Activated CD8-positive, alpha-beta memory T cell treated with anti-CD3 and anti-CD28 coated beads, Interleukin-2, amount 50 U/mL, for 4 hours (primary cell): ENCODE results near the gene TNS1.
"Not testable (repeated sequence)": the region's sequence is repeated elsewhere in the genome, so short reads cannot be mapped to it uniquely, and the experiment has no call there.

ENCODE experiments used
- DNase-seq: peaks from one replicate; pipeline ENCODE4 v3.0.0-alpha.2; 2020

The TNS1 gene

DNA sequence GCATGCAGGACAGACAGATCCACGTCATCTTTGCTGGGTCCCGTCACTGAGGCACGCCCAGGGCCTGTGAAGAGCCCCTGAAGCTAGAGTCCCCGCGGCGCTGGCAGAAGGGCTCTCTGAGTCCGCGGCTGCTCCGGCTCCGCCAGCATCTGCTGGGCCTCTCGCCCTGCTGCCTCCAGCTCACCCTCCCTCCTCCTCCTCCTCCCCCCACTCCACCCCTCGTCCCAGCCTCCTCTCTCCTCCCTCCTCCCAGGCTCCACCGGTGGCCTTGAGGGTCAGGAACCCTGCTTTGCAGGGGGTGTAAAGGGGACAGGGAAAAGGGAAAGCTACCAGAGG is at the start of gene TNS1:
TSS of gene TNS1 (minus strand) at position 151 of the 336 bp plus-strand sequence. CDS start at position 28, 123 bp downstream.
- DNase-seq: no peak

GRCh38 chr2:218051903-218052302 is 49.1 kb upstream of the TNS1 start:
- DNase-seq: no peak

- no peak for DNase-seq
Measured at GRCh38 chr2:218047536-218048225, 44.9 kb upstream of the TNS1 start.

GRCh38 chr2:218046238-218046637 is 43.4 kb upstream of the TNS1 start:
- DNase-seq: no peak

DNA sequence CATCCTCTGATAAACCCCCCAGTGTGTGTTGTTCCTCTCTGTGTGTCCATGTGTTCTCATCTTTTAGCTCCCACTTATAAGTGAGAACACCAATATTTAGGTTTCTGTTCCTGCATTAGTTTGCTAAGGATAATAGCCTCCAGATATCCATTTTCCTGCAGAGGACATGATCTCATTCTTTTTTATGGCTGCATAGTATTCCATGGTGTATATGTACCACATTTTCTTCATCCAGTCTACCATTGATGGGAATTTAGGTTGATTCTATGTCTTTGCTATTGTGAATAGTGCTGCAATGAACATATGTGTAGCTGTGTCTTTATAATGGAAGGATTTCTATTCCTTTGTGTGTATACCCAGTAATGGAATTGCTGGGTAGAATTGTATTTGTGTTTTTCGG is 41.8 kb upstream of the TNS1 start:
- DNase-seq: not testable (repeated sequence)

GRCh38 chr2:218043701-218044109 is 40.9 kb upstream of the TNS1 start:
- no peak for DNase-seq

GRCh38 chr2:218043100-218043499 is 40.3 kb upstream of the TNS1 start:
- DNase-seq: no peak

DNA sequence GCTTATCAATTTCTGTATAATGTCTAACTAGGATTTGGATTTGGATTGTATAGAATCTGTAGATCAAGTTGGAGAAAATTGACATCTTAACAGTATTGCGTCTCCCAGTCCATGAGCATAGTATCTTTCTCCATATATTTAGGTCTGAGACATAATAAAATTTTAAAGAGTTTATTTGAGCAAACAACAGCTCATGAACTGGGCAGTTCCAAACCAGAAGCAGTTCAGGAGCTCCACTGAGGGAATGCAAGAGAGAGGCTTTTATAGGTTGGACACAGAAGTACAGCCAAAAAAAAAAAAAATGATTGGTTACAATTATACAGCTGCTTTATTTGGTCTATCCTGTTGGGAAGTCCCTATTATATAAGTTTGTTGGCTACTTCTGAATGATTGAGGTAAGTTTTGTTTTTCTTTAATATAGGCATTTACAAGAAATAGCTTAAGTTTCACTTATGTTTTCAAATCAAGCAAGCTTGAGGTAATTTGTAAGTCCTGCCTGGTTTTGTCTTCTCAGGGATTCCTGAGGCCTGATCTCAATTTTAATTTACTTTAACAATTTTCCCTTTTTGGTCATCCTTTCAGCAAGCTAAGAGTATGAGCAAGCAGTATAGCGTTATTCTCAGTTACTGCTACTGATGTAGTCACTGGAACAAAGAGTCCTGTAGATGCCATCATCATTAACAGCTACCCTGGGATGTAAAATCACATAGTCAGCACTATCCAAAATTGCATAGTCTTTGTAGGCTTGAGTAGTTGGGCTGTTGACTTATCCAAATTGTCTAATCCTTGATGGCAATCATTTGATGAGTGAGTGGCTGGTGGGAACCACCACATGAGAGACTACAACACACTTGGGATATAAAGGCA is 38.7 kb upstream of the TNS1 start:
- DNase-seq: no peak

- no peak for DNase-seq
Measured at GRCh38 chr2:218040883-218041282, 38.1 kb upstream of the TNS1 start.

GRCh38 chr2:218039171-218039570 is 36.4 kb upstream of the TNS1 start:
- no peak for DNase-seq

- DNase-seq: no peak
Measured at GRCh38 chr2:218036371-218036770, 33.6 kb upstream of the TNS1 start.

DNA sequence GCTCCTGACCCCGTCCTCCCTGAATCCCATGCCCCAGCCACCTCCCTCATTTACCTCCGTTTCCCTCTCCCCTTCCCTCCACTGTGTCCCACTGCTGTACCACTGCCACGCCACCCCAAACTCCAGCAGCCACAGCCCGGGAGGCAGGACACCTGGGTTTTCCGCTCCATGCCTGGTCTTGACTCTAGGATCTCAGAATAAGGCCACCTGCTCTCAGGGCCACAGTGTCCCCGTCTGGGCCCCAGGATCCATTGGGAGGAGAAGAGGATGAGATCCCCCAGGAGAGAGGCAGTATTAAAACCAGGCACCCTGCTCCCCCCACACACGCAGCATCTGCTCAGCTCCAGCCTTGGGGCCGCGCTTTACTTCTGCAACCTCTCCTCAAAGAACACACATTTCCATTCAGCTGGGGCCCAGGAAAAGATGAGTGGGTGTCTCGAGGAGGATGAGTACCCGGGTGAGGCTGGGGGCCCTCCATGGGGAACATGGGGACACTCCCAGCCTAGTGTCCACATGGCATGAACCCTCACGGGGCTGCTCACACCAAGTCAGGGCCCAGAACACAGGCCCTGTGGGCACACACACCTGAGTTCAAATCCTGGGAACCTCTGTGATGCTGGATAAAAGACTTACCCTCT is 32.8 kb upstream of the TNS1 start:
- DNase-seq: no peak

DNA sequence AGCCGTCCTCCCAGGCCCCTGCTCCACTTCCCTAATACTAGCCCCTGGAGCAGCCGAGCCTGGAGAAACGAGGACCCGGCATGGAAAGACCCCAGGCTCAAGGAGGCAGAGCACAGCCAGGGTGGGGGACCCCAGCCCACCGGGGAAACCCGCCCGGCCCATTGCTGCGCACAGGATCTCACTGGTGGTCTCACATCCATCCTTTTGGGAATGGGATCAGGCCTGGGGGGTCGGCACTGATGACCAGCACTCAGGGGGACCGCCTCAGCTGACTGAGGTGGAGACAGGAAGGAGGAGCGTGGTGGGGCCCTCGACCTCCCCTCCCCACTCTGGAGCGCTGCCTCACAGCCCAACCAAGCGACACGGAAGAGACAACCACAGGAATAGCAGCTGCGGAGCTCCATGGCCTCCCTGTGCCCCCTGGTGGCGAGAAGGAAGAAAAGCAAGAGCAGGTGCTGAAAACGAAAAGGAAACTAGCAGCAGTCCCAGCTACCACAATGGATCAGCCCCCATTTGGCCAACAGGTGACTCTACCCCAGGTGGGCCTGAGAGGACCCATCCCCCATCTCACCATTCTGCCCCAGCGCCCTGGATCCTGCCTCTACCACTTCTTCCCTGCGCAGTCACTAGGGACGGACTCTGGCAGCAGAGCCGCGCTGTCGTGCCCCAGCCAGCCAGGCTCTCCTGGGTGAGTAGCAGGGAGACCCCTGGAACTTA is 31.9 kb upstream of the TNS1 start:
- peak; percentile 59 for DNase-seq

- DNase-seq: no peak
Measured at GRCh38 chr2:218033590-218034496, 31.0 kb upstream of the TNS1 start.

GRCh38 chr2:218033208-218033589 is 30.4 kb upstream of the TNS1 start:
- no peak for DNase-seq

DNA sequence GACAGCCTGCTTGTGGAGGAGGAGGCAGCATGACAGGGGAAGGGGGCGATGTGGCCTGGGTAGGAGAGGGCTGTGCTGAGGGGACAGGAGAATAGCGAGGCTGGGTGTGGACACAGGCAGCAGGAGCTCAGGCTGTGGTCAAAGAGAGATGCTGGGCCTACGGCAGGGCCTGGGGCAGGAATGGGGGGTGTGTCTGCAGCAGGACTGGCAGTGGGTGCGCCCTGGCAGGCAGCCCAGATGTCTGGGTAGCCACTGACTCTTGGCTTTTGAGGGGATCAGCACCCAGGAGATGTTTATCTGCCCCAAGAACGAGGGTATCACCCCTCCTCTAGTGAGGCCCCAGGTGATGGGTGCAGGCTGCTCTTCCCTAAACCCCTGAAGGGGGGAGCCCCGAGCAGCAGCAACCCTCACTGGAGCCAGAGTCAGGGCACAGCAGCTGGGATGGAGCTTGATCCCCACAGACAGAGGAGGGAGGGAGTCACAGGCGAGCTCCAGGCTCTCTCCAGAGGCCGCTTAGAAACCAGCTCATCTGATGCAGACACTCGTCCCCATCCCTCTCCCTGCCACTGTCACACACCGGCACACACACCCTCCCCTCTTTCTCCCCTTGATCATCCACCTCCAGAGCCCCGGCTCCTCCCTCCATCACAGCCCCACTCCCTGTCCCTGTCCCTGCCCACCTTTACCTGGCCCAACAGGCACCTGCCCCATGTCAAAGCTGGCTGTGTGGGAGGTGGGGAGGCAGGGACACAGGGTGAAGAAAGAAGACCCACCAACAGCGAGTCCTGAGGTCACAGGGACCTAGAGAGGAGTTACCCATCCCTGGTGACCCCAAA is 29.8 kb upstream of the TNS1 start:
- DNase-seq: no peak

DNA sequence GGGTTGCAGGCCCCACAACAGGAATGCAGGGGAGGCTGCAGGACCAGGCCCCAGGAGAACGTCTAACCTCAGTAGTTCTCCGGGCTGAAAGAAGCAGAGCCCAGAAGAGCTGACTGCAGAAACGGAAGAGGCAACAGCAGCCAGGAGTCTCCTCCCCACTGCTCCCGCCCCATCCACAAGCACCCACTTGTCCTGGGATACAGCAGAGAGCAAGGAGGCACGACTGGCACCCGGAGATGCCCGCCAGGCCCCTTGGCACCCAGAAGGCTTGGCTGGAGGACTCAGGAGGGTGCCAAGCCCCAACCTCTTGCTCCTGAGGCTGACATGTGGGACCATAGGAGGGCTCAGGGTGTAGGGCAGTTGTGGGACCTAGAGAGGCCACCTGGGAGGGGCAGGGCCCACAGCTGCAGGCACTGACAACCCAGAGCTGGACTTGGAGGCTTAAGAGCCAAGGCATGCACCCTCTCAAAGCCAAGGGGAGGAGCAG is 29.0 kb upstream of the TNS1 start:
- no peak for DNase-seq

DNA sequence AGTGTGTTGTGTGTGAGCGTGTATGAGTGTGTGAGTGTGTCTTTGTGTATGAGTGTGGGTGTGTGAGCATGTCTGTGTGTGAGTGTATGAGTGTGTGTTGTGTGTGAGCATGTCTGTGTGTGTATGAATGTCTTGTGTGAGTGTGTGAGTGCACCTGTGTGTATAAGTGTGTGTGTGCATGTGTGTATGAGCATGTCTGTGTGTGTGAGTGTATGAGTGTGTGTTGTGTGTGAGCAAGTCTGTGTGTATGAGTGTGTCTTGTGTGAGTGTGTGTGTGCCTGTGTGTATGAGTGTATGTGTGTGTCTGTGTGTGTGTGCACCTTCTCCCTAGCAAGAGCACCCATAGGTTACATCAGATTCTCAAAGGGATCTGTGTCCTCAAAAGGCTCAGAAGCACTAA is 28.5 kb upstream of the TNS1 start:
- no peak for DNase-seq

GRCh38 chr2:218030409-218031195 is 27.8 kb upstream of the TNS1 start:
- no peak for DNase-seq
